ENCODE results near the gene ZNF471.

GRCh38 chr19:56476651-56477428 lies 30.8 kb upstream of the ZNF471 start, which contains the start of gene ZNF667:
- TF ChIP-seq CTCF (IDR thresholded peaks at IDR 0.05) (no peak), POLR2A (IDR thresholded peaks at IDR 0.05) (no peak), POLR2AphosphoS5 (IDR thresholded peaks at IDR 0.05) (no peak)

Measured in breast epithelium (tissue), 3 donors.